ENCODE data around the gene CXCL14.

Gene CXCL14

DNA sequence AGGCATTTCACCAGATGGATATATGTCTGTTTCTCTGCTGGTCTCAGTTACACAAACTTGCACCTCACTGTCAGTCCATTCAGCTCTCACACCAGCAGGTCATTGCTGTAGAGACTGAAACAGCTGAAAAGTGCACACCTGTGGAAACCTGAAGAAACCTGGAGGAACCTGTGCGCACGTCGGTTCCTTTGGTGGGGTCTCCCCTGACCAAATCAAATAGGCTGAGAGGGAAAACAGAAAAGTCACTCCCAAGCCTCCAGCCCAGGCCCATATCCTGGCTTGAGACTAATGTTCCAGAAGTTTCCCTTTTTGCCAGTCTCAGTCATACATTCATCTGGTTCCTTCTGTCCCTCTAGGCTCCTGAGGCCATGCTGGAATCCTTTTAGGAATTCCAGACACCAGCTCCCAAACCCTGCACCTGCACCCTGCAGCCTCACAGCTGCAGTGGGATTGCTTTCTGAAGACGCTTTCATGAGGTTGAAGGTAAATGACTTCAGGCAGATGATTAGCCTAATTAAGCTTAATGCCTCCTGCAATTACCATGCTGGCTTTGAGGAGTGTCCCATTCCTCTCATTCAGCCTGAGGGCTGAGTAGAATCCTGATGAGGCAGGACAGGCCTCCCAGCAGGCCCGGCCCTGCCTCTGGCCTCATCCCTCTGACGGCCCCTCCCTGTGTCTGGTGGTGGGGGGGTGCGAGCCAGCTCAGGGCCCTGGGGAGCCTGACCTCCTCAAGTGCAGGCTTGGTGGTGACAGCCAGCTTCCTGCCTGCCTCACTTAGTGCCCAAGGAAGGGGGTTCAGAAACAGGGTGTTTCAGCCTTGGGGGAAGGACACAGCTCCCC is 24.3 kb upstream of the CXCL14 start:
- no peak for DNase-seq (ENCODE audit: extremely low read depth, low read depth)

DNA sequence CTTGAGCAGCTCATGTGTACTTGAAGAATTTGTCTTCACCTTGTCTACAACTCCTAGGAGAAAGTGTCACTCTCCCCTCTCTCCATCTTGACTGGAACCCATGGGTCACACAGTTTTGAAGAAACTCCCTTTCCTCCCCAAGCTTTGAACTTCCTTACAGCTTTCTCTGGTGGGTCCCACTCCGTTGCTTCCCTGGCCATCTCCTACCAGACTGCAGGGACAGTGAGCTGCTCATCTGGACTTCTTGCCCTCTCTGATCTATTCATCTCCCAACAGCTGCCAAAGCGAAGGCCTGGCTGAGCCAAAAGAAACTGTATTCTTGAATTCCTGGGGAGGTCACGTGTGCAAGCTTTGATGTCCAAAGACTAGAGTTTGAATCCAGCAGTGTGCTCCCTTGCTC is 22.7 kb upstream of the CXCL14 start:
- TF ChIP-seq, protein P1, sequence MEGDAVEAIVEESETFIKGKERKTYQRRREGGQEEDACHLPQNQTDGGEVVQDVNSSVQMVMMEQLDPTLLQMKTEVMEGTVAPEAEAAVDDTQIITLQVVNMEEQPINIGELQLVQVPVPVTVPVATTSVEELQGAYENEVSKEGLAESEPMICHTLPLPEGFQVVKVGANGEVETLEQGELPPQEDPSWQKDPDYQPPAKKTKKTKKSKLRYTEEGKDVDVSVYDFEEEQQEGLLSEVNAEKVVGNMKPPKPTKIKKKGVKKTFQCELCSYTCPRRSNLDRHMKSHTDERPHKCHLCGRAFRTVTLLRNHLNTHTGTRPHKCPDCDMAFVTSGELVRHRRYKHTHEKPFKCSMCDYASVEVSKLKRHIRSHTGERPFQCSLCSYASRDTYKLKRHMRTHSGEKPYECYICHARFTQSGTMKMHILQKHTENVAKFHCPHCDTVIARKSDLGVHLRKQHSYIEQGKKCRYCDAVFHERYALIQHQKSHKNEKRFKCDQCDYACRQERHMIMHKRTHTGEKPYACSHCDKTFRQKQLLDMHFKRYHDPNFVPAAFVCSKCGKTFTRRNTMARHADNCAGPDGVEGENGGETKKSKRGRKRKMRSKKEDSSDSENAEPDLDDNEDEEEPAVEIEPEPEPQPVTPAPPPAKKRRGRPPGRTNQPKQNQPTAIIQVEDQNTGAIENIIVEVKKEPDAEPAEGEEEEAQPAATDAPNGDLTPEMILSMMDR (IDR thresholded peaks at IDR 0.05; ENCODE audit: low read depth, low read length), result no peak
- DNase-seq (ENCODE audit: extremely low read depth, low read depth), result no peak

More for the DNA sequence above, 24.3 kb upstream of the CXCL14 start:
- TF ChIP-seq, protein P1 (IDR thresholded peaks at IDR 0.05; ENCODE audit: low read depth, low read length), result no peak

- no peak for DNase-seq (ENCODE audit: extremely low read depth, low read depth)
- TF ChIP-seq, protein P1 (IDR thresholded peaks at IDR 0.05; ENCODE audit: low read depth, low read length), result no peak
Measured at GRCh38 chr5:135600971-135601381, 22.2 kb upstream of the CXCL14 start.

GRCh38 chr5:135600152-135600570 is 21.4 kb upstream of the CXCL14 start:
- DNase-seq (ENCODE audit: extremely low read depth, low read depth), result no peak

DNA sequence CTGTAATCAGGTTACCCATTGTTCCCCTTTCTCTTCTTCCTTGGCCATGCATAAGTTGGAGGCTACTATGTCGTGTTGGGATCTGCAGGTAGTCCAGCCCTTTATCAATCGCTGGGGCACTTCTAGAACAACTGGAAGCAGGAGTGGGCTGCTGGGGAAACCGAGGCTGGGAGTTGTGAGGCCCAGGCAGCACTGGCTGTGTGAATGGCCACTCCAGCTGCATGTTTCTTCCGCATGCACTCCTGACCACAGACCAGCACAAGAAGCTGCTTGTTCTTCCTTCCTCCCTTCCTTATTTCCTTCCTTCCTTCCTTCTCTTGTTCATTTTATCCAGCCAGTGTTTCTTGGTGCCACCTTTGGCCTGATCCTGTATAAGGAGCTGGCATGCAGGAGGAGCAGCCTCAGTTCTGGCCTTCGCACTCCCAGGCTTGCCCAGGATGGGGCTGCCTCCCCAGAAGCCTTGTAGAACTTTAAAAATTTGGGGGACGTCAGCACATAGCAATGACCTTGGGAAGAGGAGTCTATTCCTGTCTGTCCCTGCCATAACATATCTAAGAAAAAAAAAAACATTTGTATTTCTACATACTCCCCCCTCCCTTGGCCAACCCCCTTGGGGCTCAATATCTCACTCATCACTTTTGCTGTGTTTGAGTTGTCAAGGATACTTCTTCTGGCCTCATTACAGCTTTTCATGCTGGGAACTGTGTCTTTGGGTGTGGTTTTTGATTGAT is 20.8 kb upstream of the CXCL14 start:
- TF ChIP-seq, protein P1 (IDR thresholded peaks at IDR 0.05; ENCODE audit: low read depth, low read length), result no peak
- no peak for DNase-seq (ENCODE audit: extremely low read depth, low read depth)

More at GRCh38 chr5:135600152-135600570, 21.4 kb upstream of the CXCL14 start:
- TF ChIP-seq, protein P1 (IDR thresholded peaks at IDR 0.05; ENCODE audit: low read depth, low read length), result no peak

- no peak for DNase-seq (ENCODE audit: extremely low read depth, low read depth)
- TF ChIP-seq, protein P1 (IDR thresholded peaks at IDR 0.05; ENCODE audit: low read depth, low read length), result no peak
Measured at GRCh38 chr5:135598691-135599395, 20.1 kb upstream of the CXCL14 start.

Data from AG09319 (cell line).